A549 treated with Hydrocortisone at 1 μM for 4 hours (cell line): ENCODE results near the gene TAF11L9. TPM values are rescaled to one million over a fixed set of nuclear protein-coding genes. Genes with fewer than 3 reads are reported as not detected.

ENCODE experiments used
- total RNA-seq: library from RNA; stranded (reverse); fragments of 200-300 nt; extraction: Qiagen RNA extraction; gene quantifications from 5 replicates; pipeline ENCODE4 v1.2.3, GENCODE V29; 2022

TAF11L9 gene
- total RNA-seq, result not detected in 5 replicates

DNA sequence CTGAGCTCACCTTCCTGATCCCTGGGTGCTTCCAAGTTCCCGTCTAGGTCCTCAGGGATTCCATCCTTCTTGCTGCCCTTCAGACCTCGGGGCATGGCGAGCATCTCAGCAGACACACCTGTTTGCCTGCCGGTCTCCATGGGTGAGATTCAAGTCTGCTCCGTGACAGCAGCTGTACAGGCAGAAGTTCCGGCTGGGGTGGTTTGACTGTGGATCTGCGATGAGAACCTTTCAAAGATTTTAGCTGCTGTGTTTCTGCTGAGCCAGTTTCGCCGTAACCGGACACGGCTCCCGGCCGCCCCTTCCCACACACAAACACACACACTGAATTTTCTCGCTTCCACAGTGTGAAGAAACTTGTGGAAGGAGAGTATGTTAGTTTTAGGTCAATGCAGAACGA, at the start of gene TAF11L9:
Gene TAF11L9 (minus strand): TSS at position 140 of the 400 bp plus-strand sequence.

GRCh38 chr5:17634160-17634559, 40.0 kb upstream of the TAF11L9 start, which contains the start of gene TAF11L14:
TAF11L14 (plus strand) TSS chr5:17634460.

DNA sequence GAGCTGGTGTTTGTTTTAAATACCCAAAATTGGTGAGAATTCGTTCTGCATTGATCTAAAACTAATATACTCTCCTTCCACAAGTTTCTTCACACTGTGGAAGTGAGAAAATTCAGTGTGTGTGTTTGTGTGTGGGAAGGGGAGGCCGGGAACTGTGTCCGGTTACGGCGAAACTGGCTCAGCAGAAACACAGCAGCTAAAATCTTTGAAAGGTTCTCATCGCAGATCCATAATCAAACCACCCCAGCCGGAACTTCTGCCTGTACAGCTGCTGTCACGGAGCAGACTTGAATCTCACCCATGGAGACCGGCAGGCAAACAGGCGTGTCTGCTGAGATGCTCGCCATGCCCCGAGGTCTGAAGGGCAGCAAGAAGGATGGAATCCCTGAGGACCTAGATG, 37.6 kb upstream of the TAF11L9 start, which contains the start of gene TAF11L13:
Gene TAF11L13 (plus strand): TSS at position 301 of the 400 bp plus-strand sequence.

DNA sequence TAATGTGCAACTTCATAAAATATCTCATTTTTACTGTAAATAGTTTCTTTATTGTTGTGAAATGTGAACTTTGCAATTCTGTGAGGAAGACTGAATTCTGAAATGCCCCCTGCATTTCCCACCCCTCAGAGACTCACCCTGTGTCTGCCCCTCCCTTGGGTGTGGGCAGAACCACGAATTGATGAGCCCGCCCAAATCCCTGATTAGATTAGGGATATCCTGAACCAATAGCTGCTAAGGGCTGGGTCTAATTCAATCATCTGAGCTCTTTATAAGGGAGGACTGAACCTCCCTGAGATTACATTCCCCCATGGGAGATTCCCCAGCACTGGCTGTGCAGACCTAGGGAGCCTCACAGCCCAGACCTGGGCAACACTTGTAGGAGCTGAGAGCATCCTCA, 15.9 kb upstream of the TAF11L9 start, which contains the start of gene TAF11L12:
Gene TAF11L12 (plus strand): TSS at position 301 of the 400 bp plus-strand sequence.

DNA sequence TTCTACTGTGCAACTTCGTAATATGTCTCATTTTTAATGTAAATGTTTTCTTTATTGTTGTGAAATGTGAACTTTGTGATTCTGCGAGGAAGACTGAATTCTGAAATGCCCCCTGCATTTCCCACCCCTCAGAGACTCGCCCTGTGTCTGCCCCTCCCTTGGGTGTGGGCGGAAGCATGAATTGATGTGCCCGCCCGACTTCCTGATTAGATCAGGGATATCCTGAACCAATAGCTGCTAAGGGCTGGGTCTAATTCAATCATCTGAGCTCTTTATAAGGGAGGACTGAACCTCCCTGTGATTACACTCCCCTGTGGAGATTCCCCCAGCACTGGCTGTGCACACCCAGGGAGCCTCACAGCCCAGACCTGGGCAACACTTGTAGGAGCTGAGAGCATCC, 9.7 kb upstream of the TAF11L9 start, which contains the start of gene TAF11L11:
Gene TAF11L11 (plus strand): TSS at position 304 of the 400 bp plus-strand sequence.

DNA sequence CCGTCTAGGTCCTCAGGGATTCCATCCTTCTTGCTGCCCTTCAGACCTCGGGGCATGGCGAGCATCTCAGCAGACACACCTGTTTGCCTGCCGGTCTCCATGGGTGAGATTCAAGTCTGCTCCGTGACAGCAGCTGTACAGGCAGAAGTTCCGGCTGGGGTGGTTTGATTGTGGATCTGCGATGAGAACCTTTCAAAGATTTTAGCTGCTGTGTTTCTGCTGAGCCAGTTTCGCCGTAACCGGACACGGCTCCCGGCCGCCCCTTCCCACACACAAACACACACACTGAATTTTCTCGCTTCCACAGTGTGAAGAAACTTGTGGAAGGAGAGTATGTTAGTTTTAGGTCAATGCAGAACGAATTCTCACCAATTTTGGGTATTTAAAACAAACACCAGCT, 3.5 kb upstream of the TAF11L9 start, which contains the start of gene TAF11L10:
Gene TAF11L10 (minus strand): TSS at position 101 of the 400 bp plus-strand sequence.

DNA sequence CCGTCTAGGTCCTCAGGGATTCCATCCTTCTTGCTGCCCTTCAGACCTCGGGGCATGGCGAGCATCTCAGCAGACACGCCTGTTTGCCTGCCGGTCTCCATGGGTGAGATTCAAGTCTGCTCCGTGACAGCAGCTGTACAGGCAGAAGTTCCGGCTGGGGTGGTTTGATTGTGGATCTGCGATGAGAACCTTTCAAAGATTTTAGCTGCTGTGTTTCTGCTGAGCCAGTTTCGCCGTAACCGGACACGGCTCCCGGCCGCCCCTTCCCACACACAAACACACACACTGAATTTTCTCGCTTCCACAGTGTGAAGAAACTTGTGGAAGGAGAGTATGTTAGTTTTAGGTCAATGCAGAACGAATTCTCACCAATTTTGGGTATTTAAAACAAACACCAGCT, 3.3 kb downstream of the TAF11L9 start, which contains the start of gene TAF11L8:
Gene TAF11L8 (minus strand): TSS at position 101 of the 400 bp plus-strand sequence.

GRCh38 chr5:17585658-17586057, 8.5 kb downstream of the TAF11L9 start, which contains the start of gene TAF11L7:
TAF11L7 (minus strand) TSS chr5:17585758.

Other genes with a start within 250 kb of the TAF11L9 start
- not detected in 5 replicates for gene TAF11L2, start 96.2 kb downstream of the TAF11L9 start, total RNA-seq
- gene TAF11L3, start 76.0 kb downstream of the TAF11L9 start, total RNA-seq, result not detected in 5 replicates
- not detected in 5 replicates for gene TAF11L4, start 72.6 kb downstream of the TAF11L9 start, total RNA-seq
- gene TAF11L5, start 69.2 kb downstream of the TAF11L9 start, total RNA-seq, result not detected in 5 replicates
- not detected in 5 replicates for gene TAF11L6, start 65.7 kb downstream of the TAF11L9 start, total RNA-seq
- not detected in 5 replicates for gene TAF11L7, start 8.6 kb downstream of the TAF11L9 start, total RNA-seq
- gene TAF11L8, start 3.4 kb downstream of the TAF11L9 start, total RNA-seq, result not detected in 5 replicates
- gene TAF11L10, start 3.4 kb upstream of the TAF11L9 start, total RNA-seq, result not detected in 5 replicates
- 0.07 to 0.39 TPM (median 0.10 TPM) in 4 of 5 replicates, not detected in the other for gene TAF11L11, start 9.8 kb upstream of the TAF11L9 start, total RNA-seq
- 0.09 TPM in 1 of 5 replicates, not detected in the others for gene TAF11L12, start 16.0 kb upstream of the TAF11L9 start, total RNA-seq
- not detected in 5 replicates for gene TAF11L13, start 37.7 kb upstream of the TAF11L9 start, total RNA-seq
- gene TAF11L14, start 40.1 kb upstream of the TAF11L9 start, total RNA-seq, result not detected in 5 replicates